Activated CD4-positive, alpha-beta T cell treated with anti-CD3 and anti-CD28 coated beads, Interleukin-2, amount 10 ng/mL, durations not matched to agents 7 days and 5 days (primary cell): ENCODE measurements around the gene FOXJ3. TPM values are rescaled to one million over a fixed set of nuclear protein-coding genes. Genes with fewer than 3 reads are reported as not detected.
A peak's percentile ranks its signal among the peaks of the same experiment; 100 is the strongest.

Source experiments
- CTCF ChIA-PET: fragments of 350-600 bp; sonication (Branson Sonifier 250); formaldehyde crosslinking; loops from one replicate; lab custom pipeline; 2021; ENCODE audit warnings: antibody characterized with exemption; lab: Charles Lee
- POLR2A ChIA-PET: fragments of 350-600 bp; sonication (Branson Sonifier 250); formaldehyde crosslinking; loops from one replicate; lab custom pipeline; 2021; ENCODE audit warnings: antibody characterized with exemption; lab: Charles Lee
- DNase-seq: peaks from one replicate; pipeline ENCODE4 v3.0.0-alpha.2; 2020
- H3K27ac Mint-ChIP-seq: one replicate; pipeline ENCODE4 v1.8.0; 2021; ENCODE audit warnings: mild to moderate bottlenecking, moderate library complexity, mixed read lengths
- H3K27me3 Mint-ChIP-seq: one replicate; pipeline ENCODE4 v1.8.0; 2021; ENCODE audit warnings: mixed read lengths
- H3K36me3 Mint-ChIP-seq: one replicate; pipeline ENCODE4 v1.8.0; 2021; ENCODE audit warnings: low read depth, mixed read lengths
- H3K4me1 Mint-ChIP-seq: one replicate; pipeline ENCODE4 v1.8.0; 2021; ENCODE audit warnings: mixed read lengths
- H3K4me3 Mint-ChIP-seq: one replicate; pipeline ENCODE4 v1.8.0; 2021; ENCODE audit warnings: mild to moderate bottlenecking, moderate library complexity, mixed read lengths
- H3K9me3 Mint-ChIP-seq: one replicate; pipeline ENCODE4 v1.8.0; 2021; ENCODE audit warnings: mixed read lengths
- total RNA-seq, 2 experiments: library from RNA; stranded (reverse); gene quantifications; one replicate each; pipeline ENCODE4 v1.2.3, GENCODE V29; 2021

FOXJ3 gene
- total RNA-seq = 10 to 100 TPM; 46.5 to 56.0 TPM

DNA sequence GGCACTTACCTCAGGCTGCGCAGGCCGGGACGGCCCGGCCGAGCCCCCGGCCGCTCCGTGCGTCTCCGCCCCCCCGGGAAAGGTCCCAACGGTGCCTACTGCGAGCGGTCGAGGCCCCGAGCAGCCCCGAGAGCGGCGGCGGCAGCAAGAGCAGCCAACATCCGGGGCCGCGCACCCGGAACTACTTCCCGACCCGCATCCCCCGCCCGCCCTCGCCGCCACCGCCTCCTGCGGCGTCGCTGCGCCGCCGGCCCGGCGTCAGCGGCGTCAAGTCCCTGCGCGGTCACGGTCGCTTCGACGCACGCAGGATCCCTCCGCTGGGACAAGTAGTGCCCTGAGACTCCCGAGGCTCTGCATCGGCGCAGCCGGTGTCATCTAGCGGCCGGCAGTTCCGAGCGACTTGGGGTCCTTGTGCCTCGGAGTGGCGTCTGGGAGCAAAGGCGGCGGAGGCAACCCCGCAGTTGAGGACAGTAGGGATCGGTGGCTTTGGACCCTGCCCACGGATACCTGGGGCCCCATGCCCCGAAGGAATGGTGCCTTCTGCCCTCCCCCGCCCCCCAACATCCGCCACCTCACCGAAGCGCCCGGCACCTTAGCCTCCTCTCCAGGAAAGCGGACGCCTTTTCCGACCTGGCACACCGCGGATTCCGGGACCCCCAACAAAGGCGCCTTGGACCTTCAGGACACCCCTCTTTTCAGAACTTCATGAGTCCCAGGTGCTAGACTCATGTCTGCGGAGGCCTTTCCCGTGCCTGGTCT, at the start of gene FOXJ3:
TSS of gene FOXJ3 (minus strand) at position 186 of the 759 bp plus-strand sequence. CDS start 24,142 bp downstream, outside the sequence.
- Mint-ChIP-seq H3K36me3 (peaks cover 7% of the 10 kb centered on the region), H3K27ac (peak within 1 kb of the TSS; percentile 93)
- POLR2A ChIA-PET = interaction anchor here (0.6 kb wide), 1 partner anchor 1538 kb away, joined by 3 read pairs; no protein-coding TSS in a partner anchor

DNA sequence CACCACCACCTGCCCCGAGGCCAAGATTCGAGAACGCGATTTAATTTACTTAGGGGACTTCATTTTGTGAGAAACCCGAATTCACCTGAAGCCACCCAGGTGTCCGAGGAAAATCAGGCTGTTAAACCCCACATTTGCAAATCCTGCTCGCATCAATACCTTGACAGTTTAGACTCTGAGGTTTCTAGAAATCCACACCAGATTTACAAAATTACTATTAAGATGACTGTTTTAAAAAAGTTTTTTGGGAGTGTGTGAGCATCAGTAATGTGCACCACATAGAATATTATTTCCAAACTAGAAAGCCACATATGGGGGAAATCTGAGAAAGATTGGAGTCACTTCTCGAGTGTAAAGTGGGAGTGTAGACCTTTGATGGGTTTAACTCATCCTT, 46.2 kb upstream of the FOXJ3 start:
- Mint-ChIP-seq H3K27ac (no peak overlapping the region), H3K27me3 (peaks cover 46% of the 10 kb centered on the region), H3K4me3 (peak overlapping the region; percentile 68), H3K36me3 (no peaks in the 10 kb centered on the region), H3K9me3 (no peaks in the 10 kb centered on the region), H3K4me1 (peaks cover 15% of the 10 kb centered on the region)
- POLR2A ChIA-PET = no interaction called here
- DNase-seq = no peak
- CTCF ChIA-PET = interaction anchor here (0.9 kb wide), 1 partner anchor 208 kb away, joined by 3 read pairs; no protein-coding TSS in a partner anchor

More for the DNA sequence above, at the start of gene FOXJ3:
- peaks cover 1% of the 10 kb centered on the region for H3K9me3 Mint-ChIP-seq
- CTCF ChIA-PET = no interaction called here
- DNase-seq = peak; percentile 91
- H3K4me1 Mint-ChIP-seq = peaks cover 48% of the 10 kb centered on the region
- no peaks in the 10 kb centered on the region for H3K27me3 Mint-ChIP-seq
- peak within 1 kb of the TSS; percentile 94 for H3K4me3 Mint-ChIP-seq

DNA sequence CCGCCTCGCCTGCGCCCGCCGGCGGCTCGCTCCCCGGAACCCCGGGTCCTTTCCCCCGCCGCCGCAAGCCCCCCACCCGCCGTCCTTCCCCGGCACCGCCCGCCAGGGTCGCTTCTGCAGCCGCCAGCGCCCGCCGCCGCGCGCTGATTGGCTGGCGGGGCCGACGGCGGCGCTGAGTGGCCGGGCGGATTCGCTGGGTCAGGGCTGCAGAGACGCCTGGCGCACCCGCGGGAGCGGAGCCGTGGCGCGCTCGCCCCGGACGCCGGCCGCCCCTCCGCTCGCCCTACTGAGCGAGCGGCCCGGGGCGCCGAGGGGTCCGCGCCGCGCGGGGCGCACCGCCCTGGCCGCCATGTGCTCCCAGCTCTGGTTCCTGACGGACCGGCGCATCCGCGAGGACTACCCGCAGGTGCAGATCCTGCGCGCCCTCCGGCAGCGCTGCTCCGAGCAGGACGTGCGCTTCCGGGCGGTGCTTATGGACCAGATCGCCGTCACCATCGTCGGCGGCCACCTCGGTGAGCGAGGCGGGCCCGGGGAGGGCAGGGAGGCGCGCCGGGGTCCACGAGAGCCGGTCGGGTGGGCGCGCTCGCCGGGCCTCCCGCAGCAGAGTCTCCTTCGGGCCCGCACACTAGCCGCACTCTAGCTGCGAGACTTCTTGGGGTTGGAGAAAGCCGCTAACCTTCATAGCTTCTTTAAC, 45.7 kb upstream of the FOXJ3 start, which contains the start of gene RIMKLA:
TSS of gene RIMKLA (plus strand) at position 207 of the 694 bp plus-strand sequence. CDS start at position 350, 143 bp downstream.
- Mint-ChIP-seq H3K4me1 (peaks cover 15% of the 10 kb centered on the region), H3K36me3 (no peaks in the 10 kb centered on the region), H3K9me3 (no peaks in the 10 kb centered on the region), H3K27me3 (peaks cover 46% of the 10 kb centered on the region), H3K4me3 (peak within 1 kb of the TSS; percentile 73), H3K27ac (peak within 1 kb of the TSS; percentile 39)
- ChIA-PET POLR2A (no interaction called here), CTCF (interaction anchor here (0.9 kb wide), 1 partner anchor 207 kb away, joined by 3 read pairs; no protein-coding TSS in a partner anchor)
- peak; percentile 43 for DNase-seq

DNA sequence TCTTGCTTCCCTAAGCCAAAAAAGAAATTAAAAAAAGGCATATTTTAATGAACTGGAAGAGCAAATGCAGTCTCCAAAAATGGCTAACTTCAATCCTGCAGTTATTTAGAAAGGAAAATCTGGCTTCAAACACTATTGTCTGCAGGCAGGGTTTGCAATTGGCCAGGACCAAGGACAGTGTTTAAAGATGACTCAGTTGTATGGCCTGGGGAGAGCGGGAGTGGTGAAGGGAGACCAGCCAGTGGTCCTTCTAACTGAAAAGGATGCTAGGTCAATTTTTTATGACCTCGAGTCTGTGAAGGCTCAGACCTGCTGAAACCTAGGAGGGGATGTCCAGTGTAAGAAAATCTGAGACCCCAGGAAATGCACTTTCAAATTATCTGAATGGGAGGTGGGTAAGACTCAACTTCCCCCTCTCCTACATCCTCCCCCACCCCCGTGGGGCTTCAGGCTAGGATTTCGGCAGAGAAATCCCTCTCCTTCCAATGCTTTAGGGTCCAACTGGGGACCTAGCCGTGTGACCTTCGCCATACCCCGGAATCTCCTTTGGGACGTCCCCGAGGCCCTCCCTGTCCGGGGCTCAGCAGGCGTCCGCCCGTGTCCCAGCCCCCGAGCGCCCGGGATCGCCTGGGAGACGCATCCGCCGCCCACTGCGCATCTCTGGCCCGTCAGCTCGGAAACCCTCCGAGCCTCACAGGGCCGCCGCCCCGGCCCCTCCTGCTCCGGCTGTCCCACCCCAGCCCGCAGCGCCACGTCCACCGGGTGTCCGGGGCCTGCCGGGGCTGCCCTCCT, 45.0 kb upstream of the FOXJ3 start:
- ChIA-PET CTCF (no interaction called here), POLR2A (no interaction called here)
- Mint-ChIP-seq H3K27me3 (peaks cover 46% of the 10 kb centered on the region), H3K36me3 (no peaks in the 10 kb centered on the region), H3K4me3 (peak overlapping the region; percentile 73), H3K4me1 (peaks cover 15% of the 10 kb centered on the region), H3K9me3 (no peaks in the 10 kb centered on the region), H3K27ac (peak overlapping the region; percentile 39)
- DNase-seq = no peak

DNA sequence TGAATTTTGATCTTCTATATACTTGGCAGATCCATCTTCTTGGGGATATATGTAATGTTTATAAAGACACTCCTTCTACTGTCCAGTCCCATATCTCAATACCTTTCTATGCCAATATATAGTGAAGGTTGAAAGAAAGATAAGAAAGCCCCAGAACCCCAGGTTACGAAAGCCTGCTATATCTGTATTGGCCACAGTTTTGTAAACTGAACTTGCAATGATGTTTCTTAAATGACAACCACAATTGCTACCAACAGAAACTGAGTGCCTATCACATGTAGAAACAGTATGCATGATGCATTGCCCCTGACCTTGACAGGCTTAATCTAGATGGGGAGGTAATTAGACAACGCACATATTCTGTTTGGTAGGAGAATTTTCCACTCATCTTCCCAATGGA, 37.8 kb upstream of the FOXJ3 start:
- Mint-ChIP-seq H3K36me3 (no peaks in the 10 kb centered on the region), H3K27me3 (peaks cover 25% of the 10 kb centered on the region), H3K4me3 (no peak overlapping the region), H3K27ac (no peak overlapping the region), H3K4me1 (no peaks in the 10 kb centered on the region), H3K9me3 (no peaks in the 10 kb centered on the region)
- no peak for DNase-seq
- ChIA-PET CTCF (no interaction called here), POLR2A (no interaction called here)

DNA sequence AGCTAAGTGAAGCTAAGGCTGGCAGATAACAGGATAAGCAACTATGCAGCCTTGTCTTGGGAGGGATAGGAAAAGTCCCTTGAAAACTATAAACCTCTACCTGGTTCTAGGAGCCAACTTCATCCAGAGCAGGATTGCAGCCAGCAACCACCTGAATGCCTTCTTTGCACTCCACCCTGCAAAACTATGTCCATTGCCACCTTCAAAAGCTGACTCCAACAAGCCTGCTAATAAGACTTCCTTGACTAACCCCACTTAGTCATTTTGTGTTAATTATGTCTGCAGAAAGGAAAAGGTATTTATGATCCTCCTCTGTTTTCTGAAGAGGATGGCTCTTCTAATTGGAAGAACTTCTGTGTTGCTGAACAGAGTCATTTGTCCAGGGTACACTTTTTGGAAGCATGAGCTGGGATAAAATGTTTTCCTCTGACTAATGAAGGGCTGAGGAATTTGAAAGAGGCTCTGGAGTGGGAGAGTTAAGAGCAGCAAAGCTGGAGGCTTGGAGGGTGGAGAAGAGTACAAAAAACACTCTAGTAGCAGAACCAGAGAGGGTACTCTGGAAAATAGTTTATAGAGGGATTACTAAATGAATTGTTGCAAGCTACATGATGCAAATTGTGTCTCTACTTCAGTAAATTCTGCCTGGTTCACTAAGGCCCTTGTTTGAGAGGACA, 36.0 kb upstream of the FOXJ3 start:
- Mint-ChIP-seq H3K9me3 (no peaks in the 10 kb centered on the region), H3K36me3 (no peaks in the 10 kb centered on the region), H3K27ac (no peak overlapping the region), H3K27me3 (peaks cover 19% of the 10 kb centered on the region), H3K4me3 (no peak overlapping the region), H3K4me1 (no peaks in the 10 kb centered on the region)
- POLR2A ChIA-PET = no interaction called here
- no peak for DNase-seq
- CTCF ChIA-PET = interaction anchor here (0.5 to 1.4 kb wide), 3 partner anchors 12 to 353 kb away, joined by 3 to 5 read pairs (median 4); no protein-coding TSS in a partner anchor

DNA sequence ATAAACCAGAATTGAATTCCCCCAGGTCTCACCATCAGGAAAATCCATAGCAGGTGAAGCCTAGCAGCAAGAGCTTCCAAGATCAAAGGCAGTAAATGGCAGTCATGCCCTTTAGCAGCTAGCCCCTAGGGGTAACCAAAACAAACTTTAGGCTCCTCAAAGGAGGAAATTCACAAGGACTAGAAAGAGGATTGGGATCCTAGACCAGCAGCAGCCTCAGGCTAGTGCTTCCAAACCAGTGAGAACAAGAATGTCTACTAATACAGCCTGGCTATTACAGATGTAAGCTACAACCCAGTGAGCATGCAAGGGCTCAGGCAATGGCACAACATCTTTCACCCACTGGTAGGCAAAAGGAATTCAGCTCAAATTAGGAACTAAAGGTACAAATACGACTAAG, 34.4 kb upstream of the FOXJ3 start:
- Mint-ChIP-seq H3K4me1 (no peaks in the 10 kb centered on the region), H3K9me3 (no peaks in the 10 kb centered on the region), H3K4me3 (no peak overlapping the region), H3K27ac (no peak overlapping the region), H3K27me3 (peaks cover 19% of the 10 kb centered on the region), H3K36me3 (no peaks in the 10 kb centered on the region)
- POLR2A ChIA-PET = no interaction called here
- DNase-seq = no peak
- CTCF ChIA-PET = interaction anchor here (0.6 to 1.1 kb wide), 2 partner anchors 10 to 1306 kb away, joined by 3 to 5 read pairs; no protein-coding TSS in a partner anchor

DNA sequence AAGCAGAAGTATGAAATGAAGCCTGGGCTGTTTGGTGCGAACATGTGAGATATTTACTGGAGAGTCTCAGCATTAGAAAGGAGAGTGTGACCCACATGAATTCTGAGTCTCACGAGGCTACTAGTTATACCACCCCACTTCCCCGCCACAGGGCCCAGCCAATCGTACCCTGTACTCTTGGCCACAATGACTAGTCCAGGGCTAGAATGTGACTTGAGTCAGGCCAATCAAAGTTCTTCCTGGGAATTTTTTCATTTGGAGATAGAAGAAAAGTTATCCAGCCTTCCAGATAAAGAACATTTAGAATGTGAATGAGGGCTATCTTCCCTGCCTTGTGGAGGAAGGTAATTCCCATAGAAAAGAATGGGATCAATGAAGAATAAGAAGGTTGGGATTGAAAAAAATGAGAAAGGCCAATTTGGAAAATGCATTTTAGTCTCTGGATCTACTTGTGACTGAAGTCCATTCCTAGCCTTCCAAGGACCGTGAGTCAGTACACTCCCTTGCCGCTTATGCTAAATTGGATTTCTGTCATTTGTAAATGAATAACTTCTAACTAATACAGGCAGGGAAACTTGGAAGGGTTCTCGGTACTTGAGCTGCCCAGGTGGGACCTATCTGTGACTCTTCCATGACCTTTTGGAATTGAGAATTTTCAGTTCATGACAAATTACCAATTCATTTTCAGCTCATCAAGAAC, 33.2 kb upstream of the FOXJ3 start:
- no peak overlapping the region for H3K27ac Mint-ChIP-seq
- ChIA-PET POLR2A (no interaction called here), CTCF (interaction anchor here (1.0 kb wide), 1 partner anchor 54 kb away, joined by 3 read pairs; no protein-coding TSS in a partner anchor)
- peaks cover 19% of the 10 kb centered on the region for H3K27me3 Mint-ChIP-seq
- no peaks in the 10 kb centered on the region for H3K36me3 Mint-ChIP-seq
- H3K4me1 Mint-ChIP-seq = no peaks in the 10 kb centered on the region
- H3K9me3 Mint-ChIP-seq = no peaks in the 10 kb centered on the region
- no peak overlapping the region for H3K4me3 Mint-ChIP-seq
- DNase-seq = no peak

DNA sequence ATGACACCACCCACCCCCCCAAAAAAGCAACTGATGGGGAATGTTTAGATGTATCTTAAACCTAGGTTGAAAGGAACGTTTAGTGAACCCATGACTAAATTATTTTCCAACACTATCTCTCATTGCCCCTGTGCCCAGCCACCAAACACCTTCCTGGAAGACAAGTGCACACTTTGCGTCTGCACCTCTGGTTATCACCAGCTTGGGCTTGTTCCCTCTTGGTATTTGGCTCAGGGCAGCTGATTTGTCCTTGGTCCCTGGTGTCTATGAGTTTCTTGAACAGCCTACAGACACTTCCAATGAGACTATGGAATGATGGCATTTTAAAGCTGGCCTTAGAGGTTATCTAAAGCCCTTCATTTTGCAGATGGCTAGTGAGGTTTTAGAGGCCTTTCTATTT, 30.1 kb upstream of the FOXJ3 start:
- H3K9me3 Mint-ChIP-seq = no peaks in the 10 kb centered on the region
- H3K36me3 Mint-ChIP-seq = no peaks in the 10 kb centered on the region
- H3K4me1 Mint-ChIP-seq = no peaks in the 10 kb centered on the region
- peaks cover 12% of the 10 kb centered on the region for H3K27me3 Mint-ChIP-seq
- DNase-seq = no peak
- H3K4me3 Mint-ChIP-seq = no peak overlapping the region
- CTCF ChIA-PET = no interaction called here
- no peak overlapping the region for H3K27ac Mint-ChIP-seq
- POLR2A ChIA-PET = interaction anchor here (0.6 kb wide), 1 partner anchor 267 kb away, joined by 3 read pairs; no protein-coding TSS in a partner anchor

DNA sequence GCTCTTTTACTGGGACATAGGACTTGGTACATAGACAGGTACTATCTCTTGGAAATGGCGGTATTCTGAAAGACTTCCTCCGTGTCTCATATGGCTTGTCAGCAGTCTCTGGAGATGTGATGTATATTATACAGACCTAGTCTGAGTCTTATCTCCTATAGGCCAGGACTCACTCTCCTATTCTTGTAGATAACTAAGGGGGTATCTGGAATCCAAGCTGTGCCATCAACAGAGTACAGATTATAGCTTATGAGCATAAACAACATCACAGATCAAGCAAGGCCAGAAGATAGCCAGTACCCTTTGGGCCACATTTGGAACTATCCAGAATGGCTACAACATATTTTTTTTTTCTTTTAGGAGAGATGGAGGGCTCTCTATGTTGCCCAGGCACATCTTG, 29.5 kb upstream of the FOXJ3 start:
- no peaks in the 10 kb centered on the region for H3K4me1 Mint-ChIP-seq
- ChIA-PET CTCF (no interaction called here), POLR2A (no interaction called here)
- no peak overlapping the region for H3K4me3 Mint-ChIP-seq
- peaks cover 12% of the 10 kb centered on the region for H3K27me3 Mint-ChIP-seq
- DNase-seq = no peak
- H3K9me3 Mint-ChIP-seq = peaks cover 1% of the 10 kb centered on the region
- no peak overlapping the region for H3K27ac Mint-ChIP-seq
- H3K36me3 Mint-ChIP-seq = no peaks in the 10 kb centered on the region

DNA sequence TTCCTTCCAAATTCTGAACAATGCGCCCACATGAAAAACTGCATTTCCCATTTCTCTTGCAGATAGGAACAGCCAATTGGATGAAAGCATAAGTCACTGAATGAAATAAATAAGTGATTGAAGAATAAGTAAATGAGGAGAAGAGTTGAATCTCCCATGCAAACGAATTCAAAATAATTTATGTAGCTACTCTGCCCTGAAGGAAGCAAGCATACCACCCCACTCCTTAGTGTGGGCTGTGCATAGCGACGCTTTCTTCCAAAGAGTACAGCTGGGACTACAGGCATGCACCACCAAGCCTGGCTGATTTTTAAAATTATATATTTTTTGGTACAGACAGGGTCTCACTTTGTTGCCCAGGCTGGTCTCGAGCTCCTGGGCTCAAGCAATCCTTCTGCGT, 29.1 kb upstream of the FOXJ3 start:
- Mint-ChIP-seq H3K27me3 (peaks cover 12% of the 10 kb centered on the region), H3K4me1 (no peaks in the 10 kb centered on the region), H3K27ac (no peak overlapping the region), H3K9me3 (peaks cover 3% of the 10 kb centered on the region), H3K36me3 (no peaks in the 10 kb centered on the region), H3K4me3 (no peak overlapping the region)
- ChIA-PET POLR2A (no interaction called here), CTCF (no interaction called here)
- DNase-seq = no peak
